Lower leg skin (tissue), 4 donors: ENCODE data around the gene CLDN19. TPM values are rescaled to one million over a fixed set of nuclear protein-coding genes. Genes with fewer than 3 reads are reported as not detected.
A peak's percentile ranks its signal among the peaks of the same experiment; 100 is the strongest.
"Not testable (repeated sequence)": the region's sequence is repeated elsewhere in the genome, so short reads cannot be mapped to it uniquely, and the experiment has no call there.

Experiments used
- DNase-seq, 2 donors: peaks; one replicate each; pipeline ENCODE4 v3.0.0-alpha.2; 2019; ENCODE audit warnings: low spot score in 2 of 2
- H3K4me3 ChIP-seq: fragments of 200-600 bp; sonication (generic); 2 replicates; pipeline ENCODE4 v1.5.1; 2017; ENCODE audit warnings: mild to moderate bottlenecking, low read depth; ENCODE audit not compliant: poor library complexity, severe bottlenecking
- CTCF ChIP-seq, 3 donors: fragments of 450-650 bp; IDR thresholded peaks; one replicate each; pipeline ENCODE4 v1.5.1; 2016; ENCODE audit warnings: antibody characterized with exemption in 3 of 3, mild to moderate bottlenecking in 3 of 3, moderate library complexity in 2 of 3
- POLR2A ChIP-seq, 2 donors: fragments of 450-650 bp; IDR thresholded peaks; one replicate each; pipeline ENCODE4 v1.6.1; 2016 to 2017; ENCODE audit warnings: antibody characterized with exemption in 2 of 2, mild to moderate bottlenecking in 1 of 2, moderate library complexity in 1 of 2
- WGBS, 2 donors: methylation state at CpG; one replicate each; pipeline ENCODE4 v1.1.5; 2018; 5-methylcytosine and 5-hydroxymethylcytosine counted together
- intact Hi-C: fragments of 100-400 bp; cut with DNase I; formaldehyde crosslinking; loops from one replicate; pipeline ENCODE4 v1.15.0; 2023; ENCODE audit warnings: low total_unique reads
- total RNA-seq, 4 donors: library from RNA; depleted of rRNA; stranded (reverse); fragments of >200 nt; gene quantifications; one replicate each; pipeline ENCODE4 v1.1.0, GENCODE V29; 2016

Gene CLDN19
- total RNA-seq, 4 donors from 2014 or later = 0.12 to 1.2 (median 0.18) TPM

- WGBS, 2 donors = 80 to 84% methylated on average over 3 of the region's 3 CpGs
- intact Hi-C loops = no loop called here
- no peak overlapping the region for H3K4me3 ChIP-seq
- TF ChIP-seq CTCF (IDR thresholded peaks at IDR 0.05) = no peak
- no peak for TF ChIP-seq POLR2A (IDR thresholded peaks at IDR 0.05)
- DNase-seq = no peak
Measured at GRCh38 chr1:42758641-42759040, 18.6 kb upstream of the CLDN19 start.

DNA sequence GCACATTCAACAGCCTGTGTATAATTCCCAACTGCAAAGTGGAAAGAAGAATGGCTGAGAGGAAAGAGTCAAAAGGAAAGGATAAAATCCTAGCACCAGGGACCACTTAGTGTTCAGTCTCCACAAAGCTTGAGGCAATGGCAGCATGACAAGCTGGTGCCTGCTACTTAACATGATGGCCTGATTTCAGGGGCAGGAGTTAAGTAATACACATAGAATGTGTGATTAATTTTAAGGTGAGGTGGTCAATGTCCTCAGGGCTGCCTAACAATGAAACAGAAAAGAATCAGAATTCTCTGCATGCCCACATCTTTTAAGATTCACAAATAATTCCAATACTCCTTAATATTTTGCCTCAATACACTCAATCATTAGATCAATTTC, 17.8 kb upstream of the CLDN19 start:
- no peak for TF ChIP-seq CTCF (IDR thresholded peaks at IDR 0.05)
- intact Hi-C loops = no loop called here
- DNase-seq = no peak
- H3K4me3 ChIP-seq = no peak overlapping the region

DNA sequence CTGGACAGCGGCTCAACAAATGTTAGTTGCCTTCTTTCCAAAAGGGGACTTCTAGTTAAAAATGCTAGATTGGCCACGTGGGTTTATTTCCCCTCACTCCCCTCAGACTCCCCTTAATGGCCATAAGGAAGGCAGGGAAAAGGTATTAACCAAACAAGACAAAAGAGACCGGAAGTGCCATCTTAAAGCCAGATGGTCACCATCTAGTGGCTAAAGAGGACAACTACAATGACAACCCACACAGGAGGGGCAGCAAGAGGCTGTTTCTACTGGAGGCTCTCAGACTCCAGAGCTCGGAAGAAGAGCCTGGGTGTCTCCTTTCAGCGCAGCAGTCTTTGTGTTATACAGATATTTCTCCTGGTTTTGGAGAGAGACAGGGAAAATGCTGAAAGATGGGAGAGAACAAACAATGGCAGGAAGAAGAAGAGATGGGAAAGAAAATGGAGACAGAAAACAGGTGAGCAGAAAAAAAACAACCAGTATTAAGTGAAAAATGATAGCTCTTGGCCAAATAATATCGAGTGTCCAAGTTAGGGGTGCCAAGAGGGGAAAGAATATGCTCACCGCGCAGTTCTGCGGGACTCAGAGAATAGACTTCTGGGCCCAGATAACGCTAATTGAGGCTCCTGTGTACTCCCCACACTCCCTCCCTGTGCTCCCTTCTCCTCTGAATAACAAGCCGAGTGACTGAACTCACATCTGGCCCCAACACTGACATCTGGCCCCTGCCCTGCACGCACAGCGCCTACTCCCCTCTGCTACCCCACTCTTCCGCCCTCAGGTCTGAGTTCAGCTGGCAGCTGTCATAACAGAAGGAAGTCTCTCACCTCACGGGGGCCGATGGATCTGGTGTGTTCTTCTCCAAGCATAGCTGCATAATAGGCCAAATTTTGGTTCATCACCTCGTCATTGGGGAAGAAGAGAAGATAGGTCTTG, 17.2 kb upstream of the CLDN19 start:
- H3K4me3 ChIP-seq = no peak overlapping the region
- intact Hi-C loops = no loop called here
- no peak for DNase-seq
- WGBS, 2 donors = 74% methylated on average over 17 of the region's 17 CpGs
- TF ChIP-seq POLR2A (IDR thresholded peaks at IDR 0.05) = no peak
- no peak for TF ChIP-seq CTCF (IDR thresholded peaks at IDR 0.05)

DNA sequence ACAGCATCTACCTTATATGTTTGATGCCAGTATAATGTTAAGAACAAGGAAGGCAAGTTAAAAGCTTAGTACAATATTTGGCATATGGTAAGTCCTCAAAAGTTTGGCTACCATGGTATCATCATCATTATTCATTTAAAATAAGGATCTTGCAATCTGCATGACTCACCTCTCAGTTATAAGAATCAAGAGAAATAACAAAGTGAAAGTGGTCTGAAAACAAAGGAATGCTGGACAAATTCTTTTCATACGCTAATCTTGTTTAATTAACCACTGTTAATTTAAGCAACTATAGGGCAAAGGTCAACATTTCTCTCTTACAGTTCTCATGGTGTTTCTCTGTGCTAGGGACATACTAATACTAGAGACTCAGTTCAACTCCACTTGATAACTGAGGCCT, 13.0 kb upstream of the CLDN19 start:
- intact Hi-C loops = no loop called here
- 90 to 95% methylated on average over 1 of the region's 1 CpG for WGBS, 2 donors
- DNase-seq = no peak
- no peak overlapping the region for H3K4me3 ChIP-seq
- TF ChIP-seq POLR2A (IDR thresholded peaks at IDR 0.05) (no peak), CTCF (IDR thresholded peaks at IDR 0.05) (no peak)

- no peak for TF ChIP-seq CTCF (IDR thresholded peaks at IDR 0.05)
- TF ChIP-seq POLR2A (IDR thresholded peaks at IDR 0.05) = no peak
- peak in 1 of 2 donors; percentile 61 for DNase-seq
- WGBS, 2 donors = 92 to 97% methylated on average over 6 of the region's 6 CpGs
- no peak overlapping the region for H3K4me3 ChIP-seq
- intact Hi-C loops = no loop called here
Measured at GRCh38 chr1:42752284-42752683, 12.2 kb upstream of the CLDN19 start.

GRCh38 chr1:42751511-42752070, 11.6 kb upstream of the CLDN19 start:
- WGBS, 2 donors = 93 to 96% methylated on average over 8 of the region's 8 CpGs
- DNase-seq, intact Hi-C loops, H3K4me3 ChIP-seq: not testable (repeated sequence)
